ENCODE measurements around the gene CCDC92B. TPM values are rescaled to one million over a fixed set of nuclear protein-coding genes. Genes with fewer than 3 reads are reported as not detected.
"Not testable (repeated sequence)": the region's sequence is repeated elsewhere in the genome, so short reads cannot be mapped to it uniquely, and the experiment has no call there.

Gene CCDC92B
- total RNA-seq, 1 experiment from 2014 or later, result not detected

GRCh38 chr17:2701161-2701995 lies 48.1 kb downstream of the CCDC92B start:
- DNase-seq, result no peak
- Histone ChIP-seq H3K36me3 (peaks cover 8% of the 10 kb centered on the region; the same call in 1 of the 2 replicates), H3K4me3 (no peak overlapping the region), H3K27me3 (no peaks in the 10 kb centered on the region), H3K9me3 (no peaks in the 10 kb centered on the region)

- DNase-seq, result no peak
- Histone ChIP-seq H3K4me3 (no peak overlapping the region), H3K36me3 (peaks cover 8% of the 10 kb centered on the region; the same call in 1 of the 2 replicates), H3K27me3 (no peaks in the 10 kb centered on the region), H3K9me3 (no peaks in the 10 kb centered on the region)
Measured at GRCh38 chr17:2700491-2701141, 48.8 kb downstream of the CCDC92B start.

- H3K36me3 ChIP-seq, result peaks cover 10% of the 10 kb centered on the region; the same call in 1 of the 2 replicates
- DNase-seq, result no peak
- no peak overlapping the region for H3K4me3 ChIP-seq
- no peaks in the 10 kb centered on the region for H3K9me3 ChIP-seq
- no peaks in the 10 kb centered on the region for H3K27me3 ChIP-seq
Measured at GRCh38 chr17:2700030-2700490, 49.4 kb downstream of the CCDC92B start.

- not testable (repeated sequence) for H3K4me3 ChIP-seq, DNase-seq, H3K27me3 ChIP-seq, H3K9me3 ChIP-seq
- peaks cover 10% of the 10 kb centered on the region; the same call in 1 of the 2 replicates for H3K36me3 ChIP-seq
Measured at GRCh38 chr17:2699216-2699805, 50.1 kb downstream of the CCDC92B start.

- H3K4me3 ChIP-seq, result no peak overlapping the region
- no peaks in the 10 kb centered on the region for H3K9me3 ChIP-seq
- H3K27me3 ChIP-seq, result no peaks in the 10 kb centered on the region
- no peak for DNase-seq
- H3K36me3 ChIP-seq, result peaks cover 5% of the 10 kb centered on the region; the same call in 1 of the 2 replicates
Measured at GRCh38 chr17:2697611-2698162, 51.8 kb downstream of the CCDC92B start.

GRCh38 chr17:2695961-2696760 lies 53.3 kb downstream of the CCDC92B start:
- no peaks in the 10 kb centered on the region for H3K27me3 ChIP-seq
- no peaks in the 10 kb centered on the region for H3K9me3 ChIP-seq
- no peak for DNase-seq
- no peak overlapping the region for H3K4me3 ChIP-seq
- peaks cover 5% of the 10 kb centered on the region; the same call in 1 of the 2 replicates for H3K36me3 ChIP-seq

GRCh38 chr17:2695243-2695960 lies 54.0 kb downstream of the CCDC92B start:
- no peak for DNase-seq
- peaks cover 5% of the 10 kb centered on the region; the same call in 1 of the 2 replicates for H3K36me3 ChIP-seq
- H3K27me3 ChIP-seq, result no peaks in the 10 kb centered on the region
- no peaks in the 10 kb centered on the region for H3K9me3 ChIP-seq
- no peak overlapping the region for H3K4me3 ChIP-seq

GRCh38 chr17:2694381-2695242 lies 54.8 kb downstream of the CCDC92B start:
- H3K4me3 ChIP-seq, result no peak overlapping the region
- H3K27me3 ChIP-seq, result no peaks in the 10 kb centered on the region
- peaks cover 5% of the 10 kb centered on the region; the same call in 1 of the 2 replicates for H3K36me3 ChIP-seq
- DNase-seq, result no peak
- H3K9me3 ChIP-seq, result no peaks in the 10 kb centered on the region

GRCh38 chr17:2693561-2694380 lies 55.7 kb downstream of the CCDC92B start:
- Histone ChIP-seq H3K4me3 (no peak overlapping the region), H3K27me3 (no peaks in the 10 kb centered on the region), H3K36me3 (peaks cover 5% of the 10 kb centered on the region; the same call in 1 of the 2 replicates), H3K9me3 (no peaks in the 10 kb centered on the region)
- DNase-seq, result no peak

GRCh38 chr17:2692781-2693135 lies 56.7 kb downstream of the CCDC92B start:
- Histone ChIP-seq H3K9me3 (no peaks in the 10 kb centered on the region), H3K36me3 (peaks cover 2% of the 10 kb centered on the region; the same call in 1 of the 2 replicates), H3K27me3 (no peaks in the 10 kb centered on the region), H3K4me3 (no peak overlapping the region)
- DNase-seq, result no peak

- Histone ChIP-seq H3K36me3 (peaks cover 2% of the 10 kb centered on the region; the same call in 1 of the 2 replicates), H3K4me3 (no peak overlapping the region), H3K27me3 (no peaks in the 10 kb centered on the region), H3K9me3 (no peaks in the 10 kb centered on the region)
- DNase-seq, result no peak
Measured at GRCh38 chr17:2691965-2692780, 57.3 kb downstream of the CCDC92B start.

GRCh38 chr17:2691069-2691871 lies 58.2 kb downstream of the CCDC92B start:
- Histone ChIP-seq H3K27me3 (no peaks in the 10 kb centered on the region), H3K4me3 (no peak overlapping the region), H3K9me3 (no peaks in the 10 kb centered on the region), H3K36me3 (peaks cover 2% of the 10 kb centered on the region; the same call in 1 of the 2 replicates)
- DNase-seq, result no peak
